ENCODE measurements around the gene OLFM1.
"Not testable (repeated sequence)": the region's sequence is repeated elsewhere in the genome, so short reads cannot be mapped to it uniquely, and the experiment has no call there.

OLFM1 gene

DNA sequence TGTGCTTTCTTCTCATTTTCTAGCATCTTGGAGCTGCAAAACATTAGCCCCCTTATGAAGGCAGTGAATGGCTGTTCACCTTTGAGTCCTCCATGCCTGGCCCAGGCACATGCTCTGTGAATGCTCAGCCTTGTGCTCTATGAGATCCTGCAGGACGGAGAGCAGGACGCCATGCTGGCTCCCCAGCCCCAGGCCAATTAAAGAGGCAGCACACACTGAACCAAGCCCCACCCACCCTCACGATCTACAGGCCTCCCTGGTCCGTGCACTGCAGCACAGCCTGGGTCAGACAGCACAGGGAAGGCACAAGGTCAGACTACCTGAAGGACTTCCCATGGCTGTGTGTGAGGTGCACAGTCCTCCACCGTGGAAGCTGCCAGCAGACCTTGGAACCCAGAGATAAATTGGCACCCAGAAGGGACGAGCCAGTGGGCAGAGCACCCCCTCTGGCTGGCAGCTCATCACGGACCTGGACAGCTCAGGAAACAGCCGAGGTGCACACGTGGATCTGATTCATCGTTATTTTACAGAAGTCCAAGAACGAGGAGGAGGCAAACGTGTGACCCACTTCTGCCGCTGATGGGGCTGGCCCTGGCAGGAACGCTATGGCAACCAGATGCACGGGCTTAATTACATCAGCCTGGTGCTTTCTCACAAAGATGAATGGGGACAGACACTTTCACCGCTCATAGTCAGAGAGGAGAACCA lies 59.5 kb downstream of the OLFM1 start:
- FAIRE-seq (no peak), DNase-seq (ENCODE audit: insufficient read length, low spot score) (no peak)

DNA sequence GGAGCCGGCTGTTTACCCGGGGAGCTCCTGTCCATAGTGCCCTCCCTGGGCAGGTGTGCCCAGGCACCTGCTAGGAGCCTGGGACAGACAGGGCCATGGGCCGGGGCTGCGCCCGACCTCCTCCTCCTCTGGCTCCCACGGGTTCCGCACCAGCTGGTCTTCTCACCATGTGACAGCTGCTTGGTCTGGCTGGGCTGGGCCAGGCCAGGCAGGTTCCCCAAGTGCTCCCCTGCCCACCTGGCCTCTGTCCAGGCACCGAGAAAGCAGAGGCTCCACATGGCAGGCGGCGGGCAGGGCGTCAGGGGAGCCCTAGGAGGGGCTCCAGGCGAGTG lies 60.0 kb downstream of the OLFM1 start:
- no peak for DNase-seq (ENCODE audit: insufficient read length, low spot score)
- FAIRE-seq, result no peak

DNA sequence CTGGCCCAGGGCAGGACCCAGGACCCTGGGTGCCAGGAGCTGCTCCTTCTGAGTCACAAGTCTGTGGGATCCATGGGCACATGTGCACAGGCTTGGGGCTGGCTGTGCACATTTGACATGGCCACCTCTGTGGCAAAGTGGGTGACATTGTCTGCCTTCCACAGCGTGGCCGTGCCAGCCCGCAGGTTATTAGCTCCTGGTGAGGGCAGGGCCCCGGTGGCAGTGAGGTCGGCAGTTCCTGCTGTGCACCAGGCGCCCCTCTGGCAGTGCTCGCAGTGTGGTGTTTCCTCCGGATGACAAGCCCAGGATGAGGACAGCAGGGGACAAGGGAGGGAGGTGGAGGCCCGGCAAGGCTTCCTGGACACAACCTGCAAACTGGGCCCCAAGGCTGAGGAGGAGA lies 60.5 kb downstream of the OLFM1 start:
- DNase-seq (ENCODE audit: insufficient read length, low spot score) (no peak), FAIRE-seq (no peak)

DNA sequence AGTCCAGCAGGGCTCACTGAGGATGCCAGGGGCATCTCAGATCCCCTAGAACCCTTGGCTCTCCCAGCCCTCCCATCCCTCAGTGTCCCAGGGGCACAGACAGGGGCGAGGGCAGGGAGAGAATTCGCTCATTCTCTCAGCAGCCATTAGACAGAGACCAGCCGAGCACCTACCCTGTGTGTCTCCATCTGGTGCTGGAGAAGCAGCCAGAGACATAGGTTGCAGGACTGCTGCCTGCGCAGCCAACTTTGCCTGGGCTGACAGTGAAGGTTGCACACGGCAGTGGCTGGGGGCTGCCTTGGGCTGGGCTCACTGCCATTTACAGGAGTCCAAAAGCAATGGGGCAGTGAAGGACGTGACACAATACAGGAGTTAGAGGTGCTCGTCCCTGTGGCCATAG lies 60.9 kb downstream of the OLFM1 start:
- FAIRE-seq (no peak), DNase-seq (ENCODE audit: insufficient read length, low spot score) (no peak)

DNA sequence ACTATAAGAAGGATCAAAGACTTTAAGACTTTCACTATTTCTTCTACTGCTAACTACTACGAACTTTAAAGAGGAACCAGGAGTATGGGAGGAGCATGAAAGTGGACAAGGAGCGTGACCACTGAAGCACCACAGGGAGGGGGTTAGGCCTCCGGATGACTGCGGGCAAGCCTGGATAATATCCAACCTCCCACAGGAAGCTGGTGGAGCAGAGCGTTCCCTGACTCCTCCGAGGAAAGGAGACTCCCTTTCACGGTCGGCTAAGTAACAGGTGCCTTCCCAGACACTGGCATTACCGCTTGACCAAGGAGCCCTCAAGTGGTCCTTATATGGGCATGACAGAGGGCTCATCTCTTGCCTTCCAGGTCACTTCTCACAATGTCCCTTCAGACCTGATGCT lies 62.4 kb downstream of the OLFM1 start:
- FAIRE-seq; DNase-seq (ENCODE audit: insufficient read length, low spot score): not testable (repeated sequence)

DNA sequence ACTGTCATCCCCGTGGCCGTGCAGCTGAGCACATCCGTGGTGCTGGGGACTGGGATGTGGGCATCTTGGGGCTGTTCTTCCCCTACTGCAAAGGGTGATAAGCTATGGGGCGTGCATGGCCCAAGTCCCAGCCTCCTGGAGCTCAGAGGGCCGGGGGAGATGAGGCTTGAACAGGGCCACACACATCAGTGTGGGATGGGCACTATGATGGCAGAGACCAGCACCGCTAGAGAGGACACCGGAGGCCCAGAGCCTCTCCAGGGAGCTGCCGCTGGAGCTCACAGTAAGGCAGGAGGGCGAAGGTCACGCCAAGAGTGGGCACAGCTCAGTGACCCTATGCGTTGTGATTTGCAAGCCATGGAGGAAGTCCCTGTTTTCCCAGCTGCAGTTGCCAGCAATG lies 63.5 kb downstream of the OLFM1 start:
- FAIRE-seq, result no peak
- no peak for DNase-seq (ENCODE audit: insufficient read length, low spot score)

DNA sequence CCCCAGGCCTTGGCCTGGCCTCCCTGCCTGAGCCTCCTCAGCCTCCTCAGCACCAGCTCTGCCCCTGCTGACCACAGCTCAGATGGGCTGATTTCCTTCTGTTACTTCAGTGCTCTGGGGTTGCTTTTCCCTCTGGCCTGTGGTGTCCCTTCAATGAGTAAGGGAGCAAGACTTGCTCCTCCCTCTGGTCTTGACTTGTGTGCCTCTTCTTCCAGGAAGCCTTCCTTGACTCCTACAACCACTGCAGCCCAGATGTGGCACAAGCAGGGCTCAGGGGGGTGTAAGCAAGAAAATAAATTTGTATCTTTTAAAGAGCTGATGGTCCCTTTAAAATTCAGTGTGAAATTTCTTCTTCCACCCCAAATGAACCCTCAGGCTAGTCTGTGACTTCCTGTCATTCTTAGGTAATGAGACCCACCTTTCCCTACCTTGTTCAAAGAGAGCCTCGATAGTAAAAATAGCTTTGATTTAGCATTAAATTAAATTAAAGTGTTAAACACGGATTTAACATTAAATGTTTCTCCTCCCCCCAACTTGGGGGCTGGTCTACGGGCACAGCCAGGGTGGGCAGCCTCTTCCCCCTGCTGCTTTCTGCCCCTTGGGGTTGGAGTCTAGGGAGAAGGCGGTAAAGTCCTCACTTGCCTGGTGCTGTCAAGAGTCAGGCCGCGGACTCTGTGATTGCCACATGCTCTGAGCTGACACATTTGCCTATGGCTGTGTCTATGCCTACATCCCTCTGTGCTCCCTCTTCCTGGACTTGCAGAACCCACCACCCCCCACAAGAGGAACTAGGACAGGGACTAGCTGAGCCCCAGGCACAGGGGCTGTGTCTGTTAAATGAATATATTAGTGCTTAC lies 64.5 kb downstream of the OLFM1 start:
- DNase-seq (ENCODE audit: insufficient read length, low spot score) (no peak), FAIRE-seq (no peak)

DNA sequence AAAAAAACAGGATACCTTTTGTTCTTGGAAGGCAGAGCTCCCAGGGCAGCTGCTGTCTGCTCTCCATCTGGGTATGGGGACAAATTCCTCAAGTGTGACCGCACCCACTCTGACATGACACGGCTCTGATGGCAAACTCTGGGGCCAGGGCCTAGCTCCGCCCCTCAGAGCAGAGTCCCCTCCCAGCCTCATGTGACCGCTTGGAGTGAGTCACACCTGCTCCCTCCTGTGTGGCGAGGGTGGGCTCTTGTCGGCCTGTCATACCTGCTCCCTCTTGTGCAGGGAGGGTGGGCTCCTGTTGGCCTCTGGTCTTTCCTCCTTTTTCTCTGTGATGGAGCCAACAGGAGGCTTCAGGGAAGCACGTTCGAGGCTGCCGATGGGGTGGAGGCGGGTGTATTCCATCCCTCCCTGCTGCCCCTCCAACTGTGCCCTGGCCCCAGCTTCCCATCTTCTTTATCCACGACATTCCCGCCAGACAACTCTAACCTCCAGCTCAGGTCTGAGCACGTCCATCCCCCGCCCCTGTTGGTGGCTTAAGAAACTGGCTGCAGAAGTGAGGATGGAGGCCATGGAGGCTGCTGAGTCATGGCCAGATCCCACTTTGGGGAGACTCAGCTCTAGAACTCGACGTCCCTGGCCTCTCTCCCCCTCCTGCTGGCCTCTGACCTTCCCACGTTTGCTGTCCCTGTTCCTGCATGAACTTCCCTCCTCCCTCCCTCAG lies 65.3 kb downstream of the OLFM1 start:
- no peak for DNase-seq (ENCODE audit: insufficient read length, low spot score)
- FAIRE-seq, result no peak

DNA sequence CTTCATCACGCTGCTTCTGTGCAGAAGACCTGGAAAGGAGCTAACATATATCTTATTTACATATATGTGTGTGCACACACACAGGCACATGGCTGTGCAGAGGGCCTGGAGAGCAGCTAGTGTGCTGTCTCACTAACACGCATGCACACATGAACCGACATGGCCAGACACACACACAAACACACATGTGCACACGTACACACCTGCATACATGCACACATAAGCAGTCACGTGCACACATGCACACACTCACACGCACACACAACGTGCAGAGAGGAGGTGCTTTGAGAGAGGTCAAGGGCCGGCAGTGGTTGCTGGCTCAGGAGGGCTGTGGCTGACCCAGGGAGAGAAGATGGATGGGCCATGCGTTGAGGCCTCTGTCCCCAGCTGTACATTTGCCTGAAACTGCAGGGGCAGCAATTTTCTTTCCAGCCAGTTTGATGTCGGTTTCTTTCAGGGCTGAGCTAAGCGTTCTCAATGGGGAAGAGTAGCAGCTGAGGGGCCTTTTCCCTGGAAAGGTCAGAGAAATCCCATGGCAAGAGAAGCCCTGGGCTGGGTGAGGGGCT lies 66.7 kb downstream of the OLFM1 start:
- FAIRE-seq (no peak), DNase-seq (ENCODE audit: insufficient read length, low spot score) (no peak)

DNA sequence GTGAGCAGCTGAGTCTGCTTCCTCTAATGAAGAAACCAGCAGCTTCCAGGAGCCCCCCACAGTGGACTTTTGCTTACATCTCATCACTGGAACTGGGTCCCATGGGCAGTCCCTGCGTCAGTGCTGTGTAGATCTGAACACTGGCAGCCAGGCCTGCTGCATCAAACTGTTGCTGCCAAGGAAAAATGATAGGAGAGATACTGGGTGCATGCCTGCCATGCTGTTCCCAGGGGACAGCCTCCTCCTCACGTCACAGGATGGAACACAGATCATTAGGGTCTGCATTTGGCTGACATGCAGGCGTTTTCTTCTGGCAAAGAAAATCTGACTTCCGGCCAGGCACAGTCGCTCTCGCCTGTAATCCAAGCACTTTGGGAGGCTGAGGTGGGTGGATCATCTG lies 67.9 kb downstream of the OLFM1 start:
- FAIRE-seq, result no peak
- DNase-seq (ENCODE audit: insufficient read length, low spot score), result no peak

DNA sequence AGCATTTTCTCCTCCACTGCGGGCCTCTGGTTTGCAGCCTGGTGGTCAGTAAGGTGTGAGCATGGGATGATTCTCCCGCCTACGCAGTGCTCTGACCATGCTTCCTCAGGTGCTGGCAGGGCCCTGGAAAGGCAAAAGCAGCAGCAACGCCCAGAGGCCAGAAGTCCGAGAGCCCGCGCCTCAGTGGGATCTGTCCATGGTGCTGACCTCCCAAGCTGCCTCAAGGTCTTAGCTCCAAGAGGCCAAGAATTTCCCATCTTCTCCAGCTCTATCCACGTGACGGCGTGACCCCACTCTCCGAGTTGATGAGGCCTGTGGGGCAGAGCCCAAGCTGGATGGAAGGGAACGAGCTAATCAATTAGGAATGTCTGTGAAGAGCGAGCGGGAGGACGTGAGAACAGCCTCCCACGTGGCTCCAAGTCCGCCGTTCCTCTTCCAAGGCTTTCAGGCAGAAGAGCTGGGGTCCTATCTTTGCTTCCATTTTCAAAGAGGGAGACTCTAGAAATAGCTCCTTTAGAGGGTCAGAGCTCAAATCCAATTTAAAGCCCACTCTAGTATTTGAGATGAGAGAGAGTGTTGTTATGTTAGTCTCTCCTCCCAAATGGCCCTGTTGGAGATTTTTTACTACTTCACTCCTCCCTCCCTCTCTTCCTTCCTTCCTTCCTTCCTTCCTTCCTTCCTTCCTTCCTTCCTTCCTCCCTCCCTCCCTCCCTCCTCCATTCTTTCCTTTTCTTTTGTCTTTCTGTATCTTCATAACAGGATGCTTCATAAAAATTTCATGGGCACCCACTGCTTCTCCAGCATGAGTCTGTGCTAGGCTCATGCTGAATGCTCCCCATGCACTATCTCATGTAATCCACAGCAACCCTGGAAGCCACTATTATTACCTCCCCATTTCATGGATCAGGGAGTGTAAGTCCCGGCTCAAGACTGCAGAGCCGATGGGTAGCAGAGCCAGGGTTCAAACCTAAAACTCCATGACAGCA lies 69.3 kb downstream of the OLFM1 start:
- DNase-seq (ENCODE audit: insufficient read length, low spot score) (no peak), FAIRE-seq (no peak)

DNA sequence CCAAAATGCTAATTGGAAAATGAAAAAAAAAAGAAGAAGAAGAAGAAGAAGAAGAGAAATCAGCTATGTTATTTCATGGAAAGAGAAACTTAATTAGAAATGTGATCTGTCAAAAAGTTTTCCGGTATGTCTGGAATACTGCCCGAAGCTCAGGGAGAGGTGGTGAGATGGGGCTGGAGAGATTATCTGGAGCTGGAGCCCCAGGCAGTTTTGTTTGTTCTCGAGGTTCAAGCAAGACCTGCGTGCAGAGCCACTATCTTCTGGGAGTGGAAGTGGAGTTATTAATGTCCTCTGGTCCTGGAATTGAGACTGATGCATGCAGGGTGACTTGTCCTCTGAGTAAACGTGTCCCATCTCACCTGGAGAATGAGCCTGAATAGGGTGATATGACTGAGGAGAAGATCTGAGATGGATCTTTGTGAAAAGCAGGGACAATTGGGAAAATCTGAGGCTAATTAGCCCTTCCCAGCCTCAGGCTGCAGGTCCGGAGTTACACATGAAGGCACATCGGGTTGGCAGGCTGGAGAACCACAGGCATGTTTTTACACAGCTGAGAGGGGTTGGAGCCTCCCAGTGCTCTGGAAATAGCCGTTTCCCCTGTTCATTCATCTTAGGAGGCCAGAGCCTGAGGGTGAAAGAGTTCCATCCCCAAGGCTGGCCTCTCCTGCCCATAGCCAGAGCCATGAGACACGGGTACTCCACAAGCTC lies 70.5 kb downstream of the OLFM1 start:
- DNase-seq (ENCODE audit: insufficient read length, low spot score) (no peak), FAIRE-seq (no peak)

DNA sequence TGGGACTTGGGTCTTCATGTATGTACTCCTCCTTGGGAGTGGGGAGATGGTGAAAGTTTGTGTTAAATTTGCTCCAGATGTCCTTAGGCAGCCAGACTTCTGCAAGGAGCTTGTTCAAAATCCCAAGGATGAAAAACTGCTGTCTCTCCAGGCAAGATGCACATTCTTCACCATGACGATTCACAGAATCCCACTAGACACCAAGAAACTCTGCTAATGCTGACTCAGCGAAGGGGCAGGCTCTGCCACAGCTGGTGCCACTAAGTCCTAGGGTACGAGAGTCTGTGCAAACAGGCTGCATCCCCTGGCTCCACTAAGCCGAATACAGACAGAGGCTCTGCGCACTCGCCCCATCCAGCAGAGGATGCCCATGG lies 71.1 kb downstream of the OLFM1 start:
- FAIRE-seq, result no peak
- DNase-seq (ENCODE audit: insufficient read length, low spot score), result no peak

DNA sequence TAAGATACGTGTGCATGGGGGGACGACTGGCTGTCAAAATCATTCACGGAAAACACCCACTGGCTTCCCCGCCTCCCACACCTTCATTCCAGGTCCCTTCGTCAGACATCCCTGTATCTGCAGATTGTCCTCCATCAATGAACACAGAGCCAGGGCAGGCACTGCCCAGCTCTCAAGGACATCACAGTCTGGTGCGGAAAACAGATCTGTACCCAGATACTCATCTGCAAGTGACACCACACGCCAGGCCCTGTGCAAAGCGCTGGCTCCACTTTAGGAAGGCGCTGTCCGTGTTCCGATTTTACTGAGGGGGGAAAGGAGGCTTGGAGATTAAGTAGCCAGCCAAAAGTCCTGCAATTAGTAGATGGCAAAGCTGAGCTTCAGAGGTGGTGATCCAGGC lies 72.3 kb downstream of the OLFM1 start:
- FAIRE-seq, result no peak
- no peak for DNase-seq (ENCODE audit: insufficient read length, low spot score)

DNA sequence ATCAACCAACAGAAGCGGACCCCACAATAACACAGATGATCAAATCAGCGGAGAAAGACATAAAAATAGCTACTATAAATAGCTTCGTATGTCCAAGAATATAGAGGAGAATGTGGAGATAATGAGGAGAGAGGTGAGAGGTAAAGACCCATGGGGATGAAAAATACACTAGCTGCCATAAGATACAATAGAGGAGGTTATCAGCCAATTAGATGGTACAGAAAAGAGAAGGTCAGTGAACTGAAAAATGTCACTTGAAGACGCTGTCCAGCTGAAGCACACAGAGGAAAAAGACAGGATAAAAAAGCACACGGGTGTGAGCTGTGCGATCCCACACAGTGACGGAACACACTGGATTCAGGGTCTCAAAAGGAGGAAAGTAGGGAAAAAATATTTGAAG lies 73.4 kb downstream of the OLFM1 start:
- FAIRE-seq (no peak), DNase-seq (ENCODE audit: insufficient read length, low spot score) (no peak)

DNA sequence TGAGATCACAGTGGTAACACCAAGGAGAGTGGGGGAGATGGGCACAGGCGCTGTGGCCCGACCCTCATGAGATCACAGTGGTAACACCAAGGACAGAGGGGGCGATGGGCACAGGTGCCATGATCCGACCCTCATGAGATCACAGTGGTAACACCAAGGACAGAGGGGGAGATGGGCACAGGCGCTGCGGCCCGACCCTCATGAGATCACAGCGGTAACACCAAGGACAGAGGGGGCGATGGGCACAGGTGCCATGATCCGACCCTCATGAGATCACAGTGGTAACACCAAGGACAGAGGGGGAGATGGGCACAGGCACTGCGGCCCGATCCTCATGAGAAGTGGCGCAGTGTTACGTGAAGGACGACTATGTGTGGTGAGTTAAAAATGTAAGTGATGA lies 75.1 kb downstream of the OLFM1 start:
- not testable (repeated sequence) for DNase-seq (ENCODE audit: insufficient read length, low spot score); FAIRE-seq

DNA sequence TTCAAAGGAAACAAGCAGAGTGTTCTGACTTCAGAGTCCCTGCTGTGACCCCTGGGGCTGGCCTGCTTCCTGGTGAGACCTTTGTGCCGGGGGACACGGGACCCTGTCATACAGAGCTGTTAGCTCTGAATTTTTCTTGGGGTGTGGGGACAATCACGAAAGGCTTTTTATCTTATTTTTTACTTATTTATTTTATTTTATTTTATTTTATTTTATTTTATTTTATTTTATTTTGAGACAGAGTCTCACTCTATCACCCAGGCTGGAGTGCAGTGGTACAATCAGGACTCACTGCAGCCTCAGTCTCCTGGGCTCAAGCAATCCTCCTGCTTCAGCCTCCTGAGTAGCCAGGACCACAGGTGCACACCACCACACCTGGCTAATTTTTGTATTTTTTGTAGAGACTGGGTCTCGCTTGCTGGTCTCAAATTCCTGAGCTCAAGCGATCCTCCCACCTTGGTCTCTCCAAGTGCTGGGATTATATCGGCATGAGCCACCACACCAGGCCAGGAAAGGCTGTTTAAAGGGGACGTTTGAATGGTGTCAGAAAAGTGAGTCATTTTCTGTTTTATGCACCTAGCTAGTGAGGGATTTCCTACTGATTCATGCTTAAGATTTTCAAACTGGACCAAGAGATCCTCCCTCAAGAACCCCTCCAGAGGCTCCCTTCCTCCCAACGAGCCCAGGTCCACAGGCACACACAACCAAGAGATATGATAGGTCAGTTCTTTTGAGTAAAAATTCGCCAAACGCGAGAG lies 75.7 kb downstream of the OLFM1 start:
- FAIRE-seq (no peak), DNase-seq (ENCODE audit: insufficient read length, low spot score) (no peak)

DNA sequence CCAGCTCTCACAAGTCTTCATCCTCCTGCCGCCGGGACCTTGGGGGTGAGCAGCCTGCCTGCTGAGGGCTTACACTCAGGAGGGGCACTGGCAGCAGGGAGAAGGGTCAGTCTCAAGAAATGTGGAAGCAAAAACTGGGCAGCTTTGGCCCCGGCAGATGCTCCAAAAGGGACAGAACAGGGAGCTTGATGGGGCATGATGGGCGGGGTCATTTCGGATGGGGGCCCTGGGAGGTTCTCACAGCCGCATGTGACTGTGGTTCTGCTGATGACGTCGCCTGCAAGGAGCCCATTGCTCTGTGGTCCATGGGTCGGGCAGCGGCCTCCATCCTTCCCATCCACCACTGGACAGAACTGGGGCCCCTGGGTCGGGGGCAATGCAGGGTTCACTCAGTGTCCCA lies 76.6 kb downstream of the OLFM1 start:
- FAIRE-seq (no peak), DNase-seq (ENCODE audit: insufficient read length, low spot score) (no peak)

Measured in GM19239 (cell line).